GM18517 (cell line): ENCODE measurements around the gene SUN1.
A peak's percentile ranks its signal among the peaks of the same experiment; 100 is the strongest.

Experiments
- ATAC-seq: cut with Tn5 transposase; IDR thresholded peaks from one replicate; pipeline ENCODE4 v1.9.1; 2021; ENCODE audit warnings: mild to moderate bottlenecking, moderate library complexity; ENCODE audit not compliant: unreplicated experiment

Gene SUN1

DNA sequence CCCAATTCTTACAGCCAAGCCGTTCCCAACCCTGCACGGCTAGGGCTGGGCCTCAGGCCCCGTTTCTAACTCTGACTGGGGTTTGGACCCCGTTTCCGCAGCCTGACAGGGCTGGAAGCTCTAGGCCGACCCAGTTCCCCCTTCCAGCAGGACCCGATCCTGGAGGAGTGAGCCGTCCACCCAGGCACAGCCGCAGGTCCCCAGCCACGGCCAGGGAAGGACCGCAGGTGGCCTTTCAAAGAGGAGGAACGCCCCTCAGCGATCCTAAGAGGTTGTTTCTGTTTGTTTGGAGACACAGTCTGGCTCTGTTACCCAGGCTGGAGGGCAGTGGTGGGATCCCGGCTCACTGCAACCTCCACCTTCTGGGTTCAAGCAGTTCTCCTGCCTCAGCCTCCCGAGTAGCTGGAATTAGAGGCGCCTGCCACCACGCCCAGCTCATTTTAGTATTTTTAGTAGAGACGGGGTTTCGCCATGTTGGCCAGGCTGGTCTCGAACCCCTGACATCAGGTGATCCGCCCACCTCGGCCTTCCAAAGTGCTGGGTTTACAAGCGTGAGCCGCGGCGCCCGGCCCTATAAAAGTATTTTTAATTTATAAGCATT, 43.3 kb downstream of the SUN1 start:
- ATAC-seq: no peak

DNA sequence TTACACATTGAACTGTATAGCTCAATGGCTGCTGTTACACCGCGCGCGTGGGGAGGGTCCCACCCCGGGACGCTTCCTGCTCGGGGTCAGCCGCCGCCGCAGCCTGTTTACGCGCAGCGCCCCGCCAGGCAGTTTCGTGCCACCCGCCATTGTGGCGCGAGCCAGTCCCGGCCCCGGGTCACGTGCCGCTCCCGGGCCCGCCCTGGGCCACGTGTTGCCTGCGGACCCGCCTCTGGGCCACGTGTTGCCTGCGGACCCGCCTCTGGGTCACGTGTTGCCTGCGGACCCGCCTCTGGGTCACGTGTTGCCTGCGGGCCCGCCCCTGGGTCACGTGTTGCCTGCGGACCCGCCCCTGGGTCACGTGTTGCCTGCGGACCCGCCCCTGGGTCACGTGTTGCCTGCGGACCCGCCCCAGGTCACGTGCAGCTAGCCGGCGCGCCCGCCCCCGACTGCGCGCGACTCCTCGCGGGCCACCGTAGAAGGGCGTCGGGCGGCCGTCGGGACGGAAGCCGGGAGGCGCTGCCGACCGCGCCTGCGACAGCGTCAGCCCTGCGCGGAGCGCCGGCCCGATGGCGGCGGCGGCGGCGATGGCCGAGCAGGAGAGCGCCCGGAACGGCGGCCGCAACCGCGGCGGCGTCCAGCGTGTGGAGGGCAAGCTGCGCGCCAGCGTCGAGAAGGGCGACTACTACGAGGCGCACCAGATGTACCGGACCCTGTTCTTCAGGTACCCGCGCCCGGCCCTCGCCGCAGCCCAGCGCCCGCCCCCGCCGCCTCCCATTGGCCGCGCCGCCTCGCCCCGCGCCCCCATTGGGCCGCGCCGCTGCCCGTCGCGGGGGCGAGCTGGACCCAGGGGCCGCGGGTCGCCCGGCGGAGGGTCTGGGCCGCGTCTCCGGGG, 44.0 kb downstream of the SUN1 start, which contains the start of gene GET4:
Gene GET4 (plus strand): TSS at position 478 of the 895 bp plus-strand sequence. CDS start 92 bp downstream, at position 570.
- ATAC-seq: peak; percentile 71

DNA sequence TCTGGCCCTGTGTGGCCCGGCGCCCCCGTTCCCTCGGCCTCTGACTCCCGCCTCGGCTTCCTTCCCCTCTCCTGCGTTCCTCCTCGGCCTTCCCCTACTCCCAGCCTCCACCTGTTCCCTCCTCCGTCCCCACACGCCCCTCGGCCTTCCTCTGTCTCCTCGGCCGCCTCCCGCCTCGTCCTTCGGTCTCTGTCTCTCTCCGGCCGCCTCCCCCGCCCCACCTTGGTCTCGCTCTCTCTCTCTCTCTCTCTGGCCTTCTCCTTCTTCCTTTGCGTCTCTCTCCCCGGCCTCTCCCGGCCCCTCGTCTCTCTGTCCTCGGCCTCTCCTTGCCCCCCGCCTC, 44.7 kb downstream of the SUN1 start:
- peak; percentile 6 for ATAC-seq

DNA sequence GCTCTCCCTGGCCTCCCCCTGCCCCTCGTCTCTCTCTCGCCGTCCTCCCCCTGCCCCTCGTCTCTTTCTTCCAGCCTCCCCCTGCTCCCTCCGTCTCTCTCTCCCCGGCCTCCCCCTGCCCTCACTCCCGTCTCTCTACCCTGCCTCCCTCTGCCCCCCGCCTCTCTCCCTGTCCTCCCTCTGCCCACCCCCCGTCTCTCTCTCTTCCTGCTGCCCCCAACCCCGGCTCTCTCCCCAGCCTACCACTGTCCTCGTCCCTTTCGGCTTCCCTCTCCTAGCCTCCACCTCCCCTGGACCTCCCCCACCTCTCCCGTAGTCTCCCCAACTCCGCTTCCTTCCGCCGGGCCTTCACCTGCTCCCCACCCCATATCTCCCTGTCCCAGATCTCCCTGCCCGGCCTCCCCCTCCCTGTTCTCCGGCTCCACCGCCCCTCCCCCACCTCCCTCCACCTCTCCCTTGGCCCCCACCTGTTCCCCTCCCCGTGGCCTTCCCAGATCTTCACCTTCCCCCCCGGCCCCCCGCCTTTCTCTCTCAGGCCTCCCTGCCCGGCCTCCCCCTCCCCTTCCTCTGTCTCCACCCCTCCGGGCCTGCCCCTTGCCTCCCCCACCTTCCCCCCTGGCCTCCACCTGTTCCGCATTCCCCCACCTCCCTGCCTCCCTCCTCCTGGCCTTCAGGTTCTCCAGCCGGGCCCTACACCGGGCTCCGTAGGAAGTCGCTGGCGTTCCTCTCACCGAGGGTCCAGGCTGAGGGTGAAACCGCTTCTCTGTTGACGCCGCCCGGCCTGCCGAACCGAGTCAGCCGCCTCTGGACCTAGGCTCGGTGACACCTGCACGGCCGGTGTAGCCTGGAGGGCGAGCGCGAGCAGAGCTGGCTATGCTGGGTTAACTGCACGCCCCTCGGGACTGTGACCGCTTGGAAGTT, 45.3 kb downstream of the SUN1 start:
- no peak for ATAC-seq

DNA sequence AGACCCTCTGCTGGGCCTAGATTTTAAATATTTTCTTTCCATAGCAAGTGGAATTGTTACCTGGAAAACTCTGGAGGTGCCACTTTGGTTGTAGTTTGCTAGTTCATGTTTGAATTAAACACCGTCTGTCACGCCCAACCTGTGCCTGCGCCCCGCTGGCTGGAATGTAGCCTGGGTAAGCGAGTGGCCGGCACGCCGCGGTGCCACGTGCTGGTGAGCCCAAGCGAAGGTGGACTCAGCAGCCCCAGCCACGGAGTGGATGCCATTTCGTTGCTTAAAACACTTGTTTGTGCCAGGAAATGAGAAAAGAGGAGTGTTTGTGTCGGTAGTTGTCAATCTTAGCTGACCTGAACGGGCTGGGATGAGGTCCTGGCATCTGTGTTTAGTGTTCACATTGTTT, 46.8 kb downstream of the SUN1 start:
- ATAC-seq: no peak

DNA sequence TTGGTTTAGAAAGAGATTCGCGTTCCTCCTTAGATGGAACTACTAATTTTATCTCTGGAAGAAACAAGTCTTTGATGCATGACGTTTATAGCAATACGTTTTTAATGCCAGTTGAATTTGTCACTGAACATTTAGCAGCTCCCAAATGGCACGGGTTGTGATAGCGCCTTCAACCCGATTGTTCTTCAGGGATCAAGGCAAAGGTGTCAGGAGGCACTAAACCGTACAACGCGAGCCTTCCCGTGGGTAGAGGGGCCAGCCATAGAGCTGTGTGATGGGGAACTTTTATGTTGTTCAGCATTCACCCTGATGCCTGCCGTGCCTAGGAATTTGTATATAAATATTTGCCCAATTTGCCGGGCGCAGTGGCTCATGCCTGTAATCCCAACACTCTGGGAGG, 47.4 kb downstream of the SUN1 start:
- no peak for ATAC-seq

DNA sequence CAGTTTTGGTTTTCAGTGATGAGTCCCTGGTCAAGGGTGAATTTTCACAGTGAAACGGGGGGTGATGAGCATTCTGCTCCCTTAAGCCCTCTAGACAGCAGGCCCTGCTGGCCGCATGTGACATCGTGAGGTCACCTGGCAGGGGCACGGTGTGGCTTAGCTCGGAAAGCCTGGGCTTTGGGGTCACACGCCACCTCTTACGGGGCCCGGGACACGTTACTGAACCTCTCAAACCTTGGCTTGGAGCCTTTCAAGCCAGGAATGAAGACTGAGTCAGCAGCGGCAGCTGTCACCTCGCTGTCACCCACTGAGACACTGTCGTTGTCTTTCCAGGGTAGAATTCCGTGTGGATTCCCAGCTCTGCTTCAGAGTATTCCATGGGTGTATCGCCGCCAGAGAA, 48.2 kb downstream of the SUN1 start:
- no peak for ATAC-seq

DNA sequence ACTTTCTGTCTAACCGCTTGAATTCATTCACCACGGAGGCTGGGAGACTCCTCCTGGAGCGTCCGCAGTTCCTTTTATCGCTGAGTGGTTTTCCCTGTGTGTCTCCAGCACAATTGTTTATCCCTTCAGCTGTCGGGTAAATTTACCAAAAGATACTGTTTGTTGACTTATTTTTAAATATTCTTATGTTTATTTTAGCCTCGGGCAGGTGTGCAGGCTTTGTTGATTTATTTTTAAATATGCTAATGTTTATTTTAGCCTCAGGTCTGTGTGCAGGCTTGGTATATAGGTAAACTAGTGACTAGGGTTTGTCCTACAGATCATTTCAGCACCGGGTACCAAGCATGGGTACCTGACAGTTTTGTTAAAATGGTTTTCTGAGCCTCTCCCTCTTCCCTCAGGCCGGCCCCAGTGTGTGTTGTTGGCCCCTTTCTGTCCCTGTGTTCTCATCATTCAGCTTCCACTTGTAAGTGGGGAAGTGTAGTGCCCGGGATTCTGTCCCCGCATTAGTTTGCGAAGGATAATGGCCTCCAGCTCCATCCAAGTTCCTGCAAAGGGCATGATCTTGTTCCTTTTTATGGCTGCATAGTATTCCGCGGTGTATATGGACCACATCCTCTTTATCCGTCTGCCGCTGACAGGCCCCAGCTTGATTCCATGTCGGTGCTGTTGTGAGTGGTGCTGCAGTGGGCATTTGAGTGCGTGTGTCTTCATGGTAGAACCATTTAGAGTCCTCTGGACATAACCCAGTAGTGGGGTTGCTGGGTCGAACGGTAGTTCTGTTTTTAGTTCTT, 49.4 kb downstream of the SUN1 start:
- ATAC-seq: no peak

DNA sequence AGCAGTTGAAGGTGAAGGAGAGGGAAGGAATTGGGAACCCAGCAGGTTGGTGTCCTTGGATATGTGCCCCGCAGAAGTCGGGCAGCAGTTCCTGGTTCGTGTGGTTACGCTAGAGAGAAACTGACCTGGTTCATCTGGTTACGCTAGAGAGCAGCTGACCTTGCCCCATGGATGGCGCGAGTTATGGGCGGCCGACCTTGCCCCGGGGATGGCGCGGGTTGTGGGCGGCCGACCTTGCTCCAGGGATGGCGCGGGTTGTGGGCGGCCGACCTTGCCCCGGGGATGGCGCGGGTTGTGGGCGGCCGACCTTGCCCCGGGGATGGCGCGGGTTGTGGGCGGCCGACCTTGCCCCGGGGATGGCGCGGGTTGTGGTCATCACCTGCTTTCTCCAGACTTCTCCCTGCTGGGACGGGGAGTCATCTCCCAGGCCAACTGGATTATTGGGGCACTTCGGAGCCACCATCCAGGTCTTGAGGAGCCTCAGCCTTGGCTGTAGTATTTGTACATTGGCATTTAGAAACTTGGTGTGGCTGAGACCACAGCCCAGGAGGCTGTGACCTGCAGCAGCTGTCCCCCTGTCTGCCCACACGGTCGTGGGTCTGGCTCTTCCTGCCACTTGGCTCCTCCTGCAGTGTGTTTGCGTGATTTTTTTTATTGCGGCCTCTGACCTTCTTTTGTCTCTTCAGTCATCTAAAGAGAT, 50.2 kb downstream of the SUN1 start:
- no peak for ATAC-seq

DNA sequence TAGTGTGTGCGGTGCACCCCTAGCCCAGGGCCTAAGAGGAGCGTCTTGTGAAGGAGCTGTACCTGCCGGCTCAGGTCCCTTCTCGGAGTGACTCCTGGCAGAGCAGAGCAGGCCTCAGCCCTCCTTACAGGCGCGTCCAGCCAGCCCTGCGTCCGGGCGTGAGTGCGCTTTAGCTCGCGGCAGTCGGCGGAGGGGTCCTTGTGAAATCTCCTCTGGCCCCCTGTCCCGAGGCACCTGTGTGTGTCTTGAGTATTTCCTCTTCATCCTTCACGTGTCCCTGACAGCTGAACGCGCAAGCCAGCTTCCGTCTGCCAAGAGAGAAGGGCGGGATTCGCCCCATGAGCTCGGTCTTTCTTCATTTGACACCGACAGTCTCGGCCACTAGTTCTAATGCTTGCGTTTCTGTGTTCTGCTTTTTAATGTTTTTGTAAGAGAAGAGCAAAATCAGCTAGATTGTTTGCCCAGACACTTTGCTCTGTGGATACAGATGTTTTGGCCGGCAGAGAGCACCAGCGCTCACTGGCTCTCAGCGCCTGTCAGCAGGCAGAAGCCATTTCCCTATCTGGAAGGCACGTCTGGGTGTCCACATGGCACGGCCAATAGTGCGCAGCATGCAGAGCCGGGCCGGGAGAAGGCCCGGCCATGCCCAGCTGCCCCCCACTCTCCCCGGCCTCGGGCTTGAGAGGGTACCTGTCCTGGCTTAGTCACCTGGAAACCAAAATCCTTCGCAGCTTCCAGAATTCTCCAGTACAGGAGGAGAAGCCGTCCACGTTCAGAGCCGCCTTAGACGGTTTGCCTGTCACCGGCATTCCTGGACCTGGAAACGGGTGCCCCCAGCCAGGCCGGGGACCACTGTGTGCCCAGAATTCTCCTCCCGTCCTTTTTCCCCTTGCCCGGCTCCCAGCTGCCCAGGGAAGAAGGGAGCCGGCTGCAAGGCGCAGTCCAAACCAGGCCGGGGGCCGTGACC, 51.1 kb downstream of the SUN1 start:
- ATAC-seq: no peak

DNA sequence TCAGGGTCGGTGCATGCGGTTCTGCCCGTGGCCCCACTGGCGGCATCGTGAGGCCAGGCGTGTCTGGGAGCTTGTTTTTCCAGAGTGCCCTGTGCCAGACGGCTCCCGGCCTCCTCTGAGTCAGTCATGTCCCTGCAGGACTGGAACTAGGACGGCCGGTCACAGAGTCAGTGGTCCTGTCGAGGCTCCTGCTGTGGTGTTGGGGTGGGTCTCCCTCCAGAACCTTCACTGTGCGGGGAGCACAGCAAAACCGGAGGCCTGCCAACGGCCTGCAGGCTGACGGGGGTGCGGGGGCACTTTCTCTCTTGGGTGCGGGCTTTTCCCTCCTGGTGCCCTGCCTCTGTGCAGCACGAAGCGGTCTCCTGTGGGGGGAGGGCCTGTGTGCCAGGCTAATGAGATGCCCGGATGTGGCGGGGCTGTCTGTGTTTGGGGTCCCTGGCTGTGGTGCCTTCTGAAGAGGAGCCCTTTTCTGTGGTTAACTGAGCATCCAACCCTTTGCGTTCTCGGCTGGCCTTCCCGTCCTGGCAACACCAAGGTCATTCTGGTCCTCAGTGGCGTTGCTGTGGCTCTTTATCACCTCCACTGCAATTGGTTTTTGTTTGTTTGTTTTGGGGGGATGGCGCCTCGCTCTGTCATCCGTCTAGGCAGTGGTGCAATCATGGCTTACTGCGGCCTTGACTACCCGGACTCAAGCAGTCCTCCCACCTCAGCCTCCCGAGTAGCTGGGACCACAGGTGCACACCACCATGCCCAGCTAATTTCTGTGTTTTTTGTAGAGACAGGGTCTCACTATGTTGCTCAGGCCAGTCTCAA, 52.1 kb downstream of the SUN1 start:
- ATAC-seq: no peak

DNA sequence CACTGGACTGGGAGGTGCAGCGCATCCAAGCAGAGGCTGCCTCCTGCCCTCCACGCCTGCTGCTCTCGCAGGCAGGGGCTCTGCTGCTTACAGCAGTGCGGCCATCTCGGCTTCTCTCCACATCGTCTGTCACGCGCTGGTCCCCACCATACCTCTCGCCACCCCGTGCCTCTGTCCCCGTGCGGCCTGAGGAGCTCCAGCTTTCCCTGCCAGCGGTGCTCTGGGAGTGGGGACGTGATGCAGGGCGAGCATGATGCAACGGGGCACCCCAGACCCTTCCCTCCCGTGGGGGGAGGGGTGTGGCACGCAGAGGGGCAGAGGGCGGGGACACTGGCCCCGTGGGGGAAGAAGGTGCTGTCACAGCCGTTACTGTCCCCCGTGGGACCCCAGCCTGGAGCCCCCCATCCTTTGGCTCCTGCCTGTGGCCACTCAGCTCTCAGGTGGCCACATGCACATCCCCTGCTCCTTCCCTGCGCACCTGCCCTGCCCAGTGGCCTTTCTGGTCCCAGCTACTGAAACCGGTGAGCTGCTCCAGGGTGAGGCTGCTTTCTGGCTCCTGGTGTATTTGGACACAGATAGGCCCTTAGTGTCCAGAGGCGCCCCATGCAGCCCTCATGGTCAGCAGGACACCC, 53.1 kb downstream of the SUN1 start:
- no peak for ATAC-seq

DNA sequence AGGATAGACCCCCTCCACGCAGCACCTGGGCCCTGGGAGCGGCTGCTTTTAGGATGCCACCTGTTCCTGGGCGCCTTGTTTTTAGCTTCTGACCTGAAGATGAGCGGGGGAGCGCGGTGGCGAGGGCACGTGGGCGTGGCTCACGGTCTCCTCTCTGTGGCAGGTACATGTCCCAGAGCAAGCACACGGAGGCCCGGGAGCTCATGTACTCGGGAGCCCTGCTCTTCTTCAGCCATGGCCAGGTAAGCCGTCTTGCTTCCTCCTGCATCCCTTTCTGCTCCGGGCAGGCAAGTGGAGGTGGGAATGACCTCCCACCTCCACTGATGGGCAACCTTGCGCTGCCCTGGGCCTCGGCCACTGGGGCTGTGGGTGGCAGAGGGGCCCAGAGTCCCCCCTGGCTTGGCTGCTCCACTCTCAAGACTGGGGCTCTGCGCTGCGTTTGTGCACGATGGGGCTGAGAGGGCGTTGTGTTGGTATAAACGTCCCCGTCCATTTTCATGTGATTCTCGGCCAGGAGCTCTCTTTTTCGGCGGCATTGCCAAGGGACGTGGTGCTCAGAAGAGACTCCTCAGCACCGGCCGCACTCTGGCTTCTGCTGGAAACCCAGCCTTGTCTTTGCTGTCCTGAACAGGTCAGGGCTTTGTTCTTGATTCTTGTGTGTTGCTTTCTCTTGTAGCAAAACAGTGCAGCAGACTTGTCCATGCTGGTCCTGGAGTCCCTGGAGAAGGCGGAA, 53.8 kb downstream of the SUN1 start:
- ATAC-seq: no peak

DNA sequence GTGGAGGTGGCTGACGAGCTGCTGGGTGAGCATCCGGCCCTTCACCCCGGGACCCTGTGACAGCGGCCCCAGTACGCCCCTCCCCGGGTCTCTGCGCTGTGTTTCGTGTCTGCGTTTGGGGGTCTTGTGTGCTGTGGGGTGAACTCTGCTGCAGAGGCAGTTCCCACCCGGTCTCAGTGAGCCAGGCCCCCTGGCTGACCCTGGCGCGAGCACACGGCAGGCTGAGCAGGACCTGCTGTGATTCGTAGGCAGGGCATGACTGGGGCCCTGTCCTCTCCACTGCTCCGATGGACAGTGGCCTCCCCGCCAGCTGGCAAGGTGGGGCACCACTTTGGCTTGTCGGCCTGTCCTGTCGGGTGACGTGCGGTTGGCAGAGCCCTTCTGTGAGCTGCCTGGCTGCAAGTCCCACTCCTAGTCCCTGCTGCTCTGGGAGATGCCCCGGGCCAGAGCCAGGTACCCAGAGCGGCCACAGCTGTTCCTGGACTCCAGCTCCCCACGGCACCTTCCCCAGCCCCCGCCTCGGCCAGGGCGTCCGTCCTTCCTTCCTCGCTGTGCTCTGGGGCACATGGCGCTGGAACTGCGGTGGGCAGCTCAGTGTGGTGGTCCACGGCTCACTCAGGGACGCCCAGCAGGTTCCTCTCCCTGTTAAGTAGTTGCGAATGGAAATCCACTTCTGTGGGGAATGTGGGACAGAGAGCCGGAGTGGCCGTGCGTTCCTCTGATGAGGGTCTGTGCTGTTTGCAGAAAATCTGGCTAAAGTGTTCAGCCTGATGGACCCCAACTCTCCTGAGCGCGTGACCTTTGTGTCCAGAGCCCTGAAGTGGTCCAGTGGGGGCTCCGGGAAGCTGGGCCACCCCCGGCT, 54.6 kb downstream of the SUN1 start:
- no peak for ATAC-seq

DNA sequence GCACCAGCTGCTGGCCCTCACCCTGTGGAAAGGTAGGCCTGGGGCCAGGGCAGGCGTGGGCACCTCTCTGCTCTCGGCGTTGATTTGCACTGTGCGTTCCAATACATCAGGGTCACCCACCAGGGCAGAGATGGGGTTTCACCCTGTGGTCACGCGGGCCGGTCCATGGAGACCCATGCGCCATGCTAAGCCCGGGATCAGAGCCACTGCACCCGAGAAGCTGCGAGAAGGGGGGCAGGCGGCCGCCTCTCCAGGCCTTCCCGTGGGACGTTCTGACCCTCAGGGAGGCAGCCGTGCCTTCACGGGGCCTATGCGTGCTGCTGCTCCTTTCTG, 55.2 kb downstream of the SUN1 start:
- ATAC-seq: no peak
